HUES6 (cell line): Measurements from ENCODE around the gene SCN2B.
A peak's percentile ranks its signal among the peaks of the same experiment; 100 is the strongest.

ENCODE experiments used
- H3K27ac ChIP-seq: 2 replicates; pipeline ENCODE4 v1.7.0; 2013; ENCODE audit warnings: low read depth, mild to moderate bottlenecking, low read length, inconsistent platforms
- H3K27me3 ChIP-seq: 2 replicates; pipeline ENCODE4 v1.6.1; 2013; ENCODE audit warnings: low read length; ENCODE audit not compliant: control insufficient read depth, insufficient read depth
- H3K36me3 ChIP-seq: 2 replicates; pipeline ENCODE4 v1.6.1; 2013; ENCODE audit warnings: low read length; ENCODE audit not compliant: control insufficient read depth, insufficient read depth
- H3K4me1 ChIP-seq: 2 replicates; pipeline ENCODE4 v1.6.1; 2013; ENCODE audit warnings: low read length; ENCODE audit not compliant: control insufficient read depth, insufficient read depth
- H3K4me3 ChIP-seq: 2 replicates; pipeline ENCODE4 v1.5.1; 2013; ENCODE audit warnings: low read depth, low read length
- H3K9ac ChIP-seq: one replicate; pipeline ENCODE4 v1.6.1; 2013; ENCODE audit warnings: mild to moderate bottlenecking, low read length
- H3K9me3 ChIP-seq: 2 replicates; pipeline ENCODE4 v1.6.1; 2013; ENCODE audit warnings: low read depth, low read length; ENCODE audit not compliant: control insufficient read depth, insufficient read depth

Gene SCN2B

GRCh38 chr11:118152020-118152551 is 24.4 kb downstream of the SCN2B start:
- no peak overlapping the region for H3K27ac ChIP-seq
- no peaks in the 10 kb centered on the region for H3K9me3 ChIP-seq
- H3K27me3 ChIP-seq, result peaks cover 98% of the 10 kb centered on the region
- peak overlapping the region; percentile 77 for H3K4me3 ChIP-seq
- peaks cover 48% of the 10 kb centered on the region for H3K4me1 ChIP-seq
- no peaks in the 10 kb centered on the region for H3K36me3 ChIP-seq
- no peak overlapping the region for H3K9ac ChIP-seq

- Histone ChIP-seq H3K4me1 (peaks cover 43% of the 10 kb centered on the region), H3K9ac (no peak overlapping the region), H3K36me3 (no peaks in the 10 kb centered on the region), H3K4me3 (no peak overlapping the region), H3K27ac (no peak overlapping the region), H3K27me3 (peaks cover 98% of the 10 kb centered on the region), H3K9me3 (no peaks in the 10 kb centered on the region)
Observed at GRCh38 chr11:118151431-118151830, 25.0 kb downstream of the SCN2B start.

GRCh38 chr11:118149493-118149892 is 26.9 kb downstream of the SCN2B start:
- H3K27me3 ChIP-seq, result peaks cover 89% of the 10 kb centered on the region
- peaks cover 26% of the 10 kb centered on the region for H3K4me1 ChIP-seq
- no peaks in the 10 kb centered on the region for H3K9me3 ChIP-seq
- no peaks in the 10 kb centered on the region for H3K36me3 ChIP-seq
- no peak overlapping the region for H3K27ac ChIP-seq
- no peak overlapping the region for H3K9ac ChIP-seq
- H3K4me3 ChIP-seq, result no peak overlapping the region

- Histone ChIP-seq H3K9me3 (no peaks in the 10 kb centered on the region), H3K4me1 (peaks cover 20% of the 10 kb centered on the region), H3K9ac (no peak overlapping the region), H3K27me3 (peaks cover 89% of the 10 kb centered on the region), H3K36me3 (no peaks in the 10 kb centered on the region), H3K27ac (no peak overlapping the region), H3K4me3 (no peak overlapping the region)
Observed at GRCh38 chr11:118148856-118149255, 27.6 kb downstream of the SCN2B start.

- no peak overlapping the region for H3K4me3 ChIP-seq
- H3K27ac ChIP-seq, result no peak overlapping the region
- H3K9me3 ChIP-seq, result no peaks in the 10 kb centered on the region
- H3K36me3 ChIP-seq, result no peaks in the 10 kb centered on the region
- H3K9ac ChIP-seq, result no peak overlapping the region
- peaks cover 16% of the 10 kb centered on the region; the same call in 1 of the 2 replicates for H3K4me1 ChIP-seq
- peaks cover 89% of the 10 kb centered on the region for H3K27me3 ChIP-seq
Observed at GRCh38 chr11:118148240-118148639, 28.2 kb downstream of the SCN2B start.

- H3K4me1 ChIP-seq, result peaks cover 16% of the 10 kb centered on the region; the same call in 1 of the 2 replicates
- no peaks in the 10 kb centered on the region for H3K36me3 ChIP-seq
- H3K4me3 ChIP-seq, result no peak overlapping the region
- no peak overlapping the region for H3K9ac ChIP-seq
- H3K27ac ChIP-seq, result no peak overlapping the region
- peaks cover 90% of the 10 kb centered on the region for H3K27me3 ChIP-seq
- H3K9me3 ChIP-seq, result no peaks in the 10 kb centered on the region
Observed at GRCh38 chr11:118147502-118147901, 28.9 kb downstream of the SCN2B start.

GRCh38 chr11:118146554-118146953 is 29.9 kb downstream of the SCN2B start:
- Histone ChIP-seq H3K36me3 (no peaks in the 10 kb centered on the region), H3K27ac (no peak overlapping the region), H3K27me3 (peaks cover 88% of the 10 kb centered on the region), H3K9me3 (no peaks in the 10 kb centered on the region), H3K4me3 (peak overlapping the region; percentile 73), H3K4me1 (peaks cover 12% of the 10 kb centered on the region; the same call in 1 of the 2 replicates), H3K9ac (no peak overlapping the region)

GRCh38 chr11:118145285-118146227 is 30.9 kb downstream of the SCN2B start:
- Histone ChIP-seq H3K9me3 (no peaks in the 10 kb centered on the region), H3K27ac (no peak overlapping the region), H3K4me3 (peak overlapping the region; percentile 73), H3K36me3 (no peaks in the 10 kb centered on the region), H3K4me1 (peaks cover 12% of the 10 kb centered on the region; the same call in 1 of the 2 replicates), H3K27me3 (peaks cover 83% of the 10 kb centered on the region), H3K9ac (no peak overlapping the region)

GRCh38 chr11:118144301-118145268 is 31.9 kb downstream of the SCN2B start:
- Histone ChIP-seq H3K9ac (no peak overlapping the region), H3K36me3 (no peaks in the 10 kb centered on the region), H3K9me3 (no peaks in the 10 kb centered on the region), H3K4me3 (no peak overlapping the region), H3K4me1 (peaks cover 12% of the 10 kb centered on the region; the same call in 1 of the 2 replicates), H3K27me3 (peaks cover 73% of the 10 kb centered on the region), H3K27ac (no peak overlapping the region)

GRCh38 chr11:118143661-118144185 is 32.7 kb downstream of the SCN2B start:
- Histone ChIP-seq H3K4me3 (no peak overlapping the region), H3K9me3 (no peaks in the 10 kb centered on the region), H3K36me3 (no peaks in the 10 kb centered on the region), H3K9ac (no peak overlapping the region), H3K27ac (no peak overlapping the region), H3K27me3 (peaks cover 65% of the 10 kb centered on the region), H3K4me1 (peaks cover 16% of the 10 kb centered on the region; the same call in 1 of the 2 replicates)
